HG03439 (cell line): ENCODE results near the gene CALR.
A peak's percentile ranks its signal among the peaks of the same experiment; 100 is the strongest.
"Not testable (repeated sequence)": the region's sequence is repeated elsewhere in the genome, so short reads cannot be mapped to it uniquely, and the experiment has no call there.

ENCODE experiments used
- ATAC-seq: cut with Tn5 transposase; IDR thresholded peaks from one replicate; pipeline ENCODE4 v1.9.1; 2021; ENCODE audit warnings: mild to moderate bottlenecking, moderate library complexity; ENCODE audit not compliant: unreplicated experiment

CALR gene

GRCh38 chr19:12937927-12938778, at the start of gene CALR:
Gene CALR (plus strand): TSS chr19:12938609. CDS start chr19:12938680, 71 bp downstream.
- peak; percentile 84 for ATAC-seq

GRCh38 chr19:12890299-12890786, 48.1 kb upstream of the CALR start:
- not testable (repeated sequence) for ATAC-seq

GRCh38 chr19:12890787-12891552, 47.4 kb upstream of the CALR start, which contains the start of gene GCDH:
Gene GCDH (plus strand): TSS chr19:12891160. CDS start chr19:12891305, 145 bp downstream.
- ATAC-seq = peak; percentile 87

- no peak for ATAC-seq
These were observed 46.8 kb upstream of the CALR start for GRCh38 chr19:12891553-12892021.

- no peak for ATAC-seq
These were observed 44.8 kb upstream of the CALR start for GRCh38 chr19:12893582-12893981.

GRCh38 chr19:12896460-12896859, 41.9 kb upstream of the CALR start:
- ATAC-seq = no peak

GRCh38 chr19:12899891-12900518, 38.4 kb upstream of the CALR start:
- peak; percentile 76 for ATAC-seq

- ATAC-seq = no peak
These were observed 31.2 kb upstream of the CALR start for GRCh38 chr19:12907166-12907565.

GRCh38 chr19:12912571-12912970, 25.8 kb upstream of the CALR start:
- no peak for ATAC-seq

- no peak for ATAC-seq
These were observed 25.3 kb upstream of the CALR start for GRCh38 chr19:12913011-12913561.

GRCh38 chr19:12913851-12914690, 24.3 kb upstream of the CALR start:
- ATAC-seq = no peak

- ATAC-seq = not testable (repeated sequence)
These were observed 22.5 kb upstream of the CALR start for GRCh38 chr19:12915860-12916259.

GRCh38 chr19:12918253-12918652, 20.2 kb upstream of the CALR start:
- ATAC-seq = no peak

- no peak for ATAC-seq
These were observed 17.4 kb upstream of the CALR start for GRCh38 chr19:12921047-12921446.

GRCh38 chr19:12922959-12923358, 15.4 kb upstream of the CALR start:
- no peak for ATAC-seq

- ATAC-seq = no peak
These were observed 13.6 kb upstream of the CALR start for GRCh38 chr19:12924621-12925310.

- ATAC-seq = no peak
These were observed 8.3 kb upstream of the CALR start for GRCh38 chr19:12930002-12930645.

GRCh38 chr19:12932392-12933286, 5.8 kb upstream of the CALR start:
- no peak for ATAC-seq
